Measurements from ENCODE around the gene TTLL5.

DNA sequence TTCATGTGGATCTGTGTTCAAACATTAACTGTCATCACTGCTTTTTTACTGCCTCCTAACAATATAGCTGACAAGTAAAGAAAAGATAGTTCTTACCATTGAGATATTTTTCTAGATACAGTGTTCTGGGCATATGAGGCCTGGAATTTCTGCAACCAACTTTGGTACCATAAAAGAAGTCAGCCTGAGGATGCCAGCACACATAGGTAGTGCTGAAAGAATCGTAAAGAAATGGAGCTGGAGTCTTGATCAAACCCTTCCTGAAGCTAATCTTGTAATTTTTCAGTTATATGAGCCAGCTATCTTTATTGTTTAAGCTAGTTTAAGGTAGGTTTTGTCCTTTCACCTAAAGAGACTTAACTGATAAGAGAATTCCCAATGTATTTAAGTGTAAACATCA lies 11.7 kb upstream of the TTLL5 start:
- TF ChIP-seq CSDC2 (CRISPR knock-in tag; IDR thresholded peaks at IDR 0.05) (no peak), ZNF565 (CRISPR knock-in tag; conservative IDR thresholded peaks at IDR 0.05; ENCODE audit: low read depth) (no peak)

All from SK-N-SH treated with all-trans-retinoic acid at 6 μM for 48 hours (cell line).